Retinal pigment epithelial cell (primary cell): ENCODE measurements around the gene MED27.

ENCODE experiments used
- DNase-seq: peaks from one replicate; pipeline ENCODE4 v3.0.0-alpha.2; 2010; ENCODE audit warnings: low read depth
- H3K4me3 ChIP-seq: 2 replicates; pipeline ENCODE4 v1.5.1; 2011; ENCODE audit warnings: mild to moderate bottlenecking, low read length, control low read depth, moderate library complexity
- CTCF ChIP-seq: conservative IDR thresholded peaks from 2 replicates; pipeline ENCODE4 v1.5.1; 2011; ENCODE audit warnings: low read depth, low read length, control low read depth, inconsistent platforms

The MED27 gene

GRCh38 chr9:131849391-131849790 is 230.3 kb downstream of the MED27 start:
- no peak for TF ChIP-seq CTCF
- H3K4me3 ChIP-seq = no peak overlapping the region
- no peak for DNase-seq

GRCh38 chr9:131848570-131849160 is 231.0 kb downstream of the MED27 start:
- TF ChIP-seq CTCF = no peak
- no peak for DNase-seq
- H3K4me3 ChIP-seq = no peak overlapping the region

- TF ChIP-seq CTCF = no peak
- no peak for DNase-seq
- H3K4me3 ChIP-seq = no peak overlapping the region
These were observed 231.9 kb downstream of the MED27 start for GRCh38 chr9:131847665-131848354.

DNA sequence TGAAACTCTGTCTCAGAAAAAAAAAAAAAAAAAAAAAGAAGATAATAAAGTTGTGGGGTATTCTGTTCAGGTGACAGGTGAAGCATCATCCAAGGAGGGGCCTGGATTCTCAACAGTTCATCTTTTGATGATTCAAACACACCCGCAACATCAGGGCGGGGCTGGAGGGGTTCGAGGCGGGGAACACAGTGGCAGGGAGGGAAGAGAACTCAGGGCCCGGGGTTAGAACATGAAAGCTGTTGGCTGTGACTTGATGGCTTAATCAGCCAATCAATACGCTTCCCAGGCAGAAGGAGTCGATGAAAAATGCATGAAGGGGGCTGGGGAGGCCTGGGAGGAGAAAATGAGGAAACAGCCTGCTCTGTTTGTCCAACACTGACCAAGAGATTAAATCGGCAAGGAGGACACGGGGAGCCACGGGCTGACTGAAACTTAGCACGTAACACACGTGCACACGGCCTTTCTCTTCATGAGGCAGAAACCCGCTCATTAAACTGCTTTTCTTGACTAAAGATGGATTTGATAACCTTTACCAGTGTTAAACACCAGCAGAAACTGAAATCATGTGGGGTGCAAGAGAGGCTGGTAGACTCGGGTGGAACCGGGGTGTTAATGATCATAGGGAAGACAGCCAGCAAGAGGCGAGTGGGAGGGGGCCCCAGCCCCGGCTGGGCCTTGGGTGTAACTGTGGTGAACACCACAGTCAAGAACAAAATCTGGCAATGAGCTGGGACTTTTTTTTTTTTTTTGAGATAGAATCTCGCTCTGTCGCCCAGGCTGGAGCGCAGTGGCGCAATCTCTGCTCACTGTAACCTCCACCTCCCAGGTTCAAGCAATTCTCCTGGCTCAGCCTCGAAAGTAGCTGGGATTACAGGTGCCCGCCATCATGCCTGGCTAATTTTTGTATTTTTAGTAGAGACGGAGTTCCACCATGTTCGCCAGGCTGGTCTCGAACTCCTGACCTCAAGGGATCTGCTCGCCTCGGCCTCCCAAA is 234.1 kb downstream of the MED27 start:
- no peak overlapping the region for H3K4me3 ChIP-seq
- TF ChIP-seq CTCF = no peak
- DNase-seq = no peak

GRCh38 chr9:131844745-131845118 is 234.9 kb downstream of the MED27 start:
- TF ChIP-seq CTCF = no peak
- no peak for DNase-seq
- H3K4me3 ChIP-seq = no peak overlapping the region

GRCh38 chr9:131843989-131844744 is 235.5 kb downstream of the MED27 start:
- DNase-seq = no peak

More at GRCh38 chr9:131843989-131844744, 235.5 kb downstream of the MED27 start:
- TF ChIP-seq CTCF = no peak
- H3K4me3 ChIP-seq = no peak overlapping the region
